NCI-H2196 (cell line): ENCODE measurements around the gene CARD11.
"Not testable (repeated sequence)": the region's sequence is repeated elsewhere in the genome, so short reads cannot be mapped to it uniquely, and the experiment has no call there.

Source experiments
- DNase-seq: peaks from one replicate; lab custom pipeline; 2025; ENCODE audit not compliant: unreplicated experiment; lab: John Stamatoyannopoulos, UW

CARD11 gene

GRCh38 chr7:2966466-2967078 lies 77.1 kb downstream of the CARD11 start:
- DNase-seq = no peak

GRCh38 chr7:2965745-2966270 lies 77.9 kb downstream of the CARD11 start:
- no peak for DNase-seq

GRCh38 chr7:2965301-2965700 lies 78.4 kb downstream of the CARD11 start:
- no peak for DNase-seq

GRCh38 chr7:2964208-2964607 lies 79.5 kb downstream of the CARD11 start:
- DNase-seq = no peak

- DNase-seq = no peak
Measured at GRCh38 chr7:2962865-2963264, 80.8 kb downstream of the CARD11 start.

- DNase-seq = no peak
Measured at GRCh38 chr7:2959828-2960599, 83.7 kb downstream of the CARD11 start.

GRCh38 chr7:2959103-2959680 lies 84.5 kb downstream of the CARD11 start:
- DNase-seq = no peak

GRCh38 chr7:2958416-2959102 lies 85.1 kb downstream of the CARD11 start:
- DNase-seq = no peak

GRCh38 chr7:2957369-2957727 lies 86.3 kb downstream of the CARD11 start:
- DNase-seq = not testable (repeated sequence)

- no peak for DNase-seq
Measured at GRCh38 chr7:2956526-2957368, 86.9 kb downstream of the CARD11 start.

- no peak for DNase-seq
Measured at GRCh38 chr7:2956076-2956475, 87.6 kb downstream of the CARD11 start.

GRCh38 chr7:2955269-2955668 lies 88.4 kb downstream of the CARD11 start:
- DNase-seq = no peak

GRCh38 chr7:2954433-2954853 lies 89.2 kb downstream of the CARD11 start:
- DNase-seq = no peak

GRCh38 chr7:2953588-2954407 lies 89.9 kb downstream of the CARD11 start:
- DNase-seq = no peak

- no peak for DNase-seq
Measured at GRCh38 chr7:2953099-2953498, 90.6 kb downstream of the CARD11 start.

GRCh38 chr7:2952316-2952715 lies 91.4 kb downstream of the CARD11 start:
- DNase-seq = no peak

- no peak for DNase-seq
Measured at GRCh38 chr7:2950578-2950977, 93.1 kb downstream of the CARD11 start.

- no peak for DNase-seq
Measured at GRCh38 chr7:2948749-2949148, 94.9 kb downstream of the CARD11 start.

- DNase-seq = no peak
Measured at GRCh38 chr7:2947058-2947780, 96.4 kb downstream of the CARD11 start.
